Fibroblast of the aortic adventitia (primary cell): ENCODE results near the gene EXOSC2. TPM values are rescaled to one million over a fixed set of nuclear protein-coding genes. Genes with fewer than 3 reads are reported as not detected.
"Not testable (repeated sequence)": the region's sequence is repeated elsewhere in the genome, so short reads cannot be mapped to it uniquely, and the experiment has no call there.

ENCODE experiments used
- DNase-seq: peaks from one replicate; pipeline ENCODE4 v3.0.0-alpha.2; 2010; ENCODE audit warnings: low read depth
- H3K4me3 ChIP-seq: 2 replicates; pipeline ENCODE4 v1.5.1; 2011; ENCODE audit warnings: low read depth, mild to moderate bottlenecking, control low read depth, low read length, moderate library complexity
- total RNA-seq: library from RNA; depleted of rRNA; stranded (reverse); fragments of >200 nt; gene quantifications from 2 replicates; pipeline ENCODE4 v1.2.3, GENCODE V29; 2012; ENCODE audit warnings: low replicate concordance
- TF ChIP-seq, protein P1 (sequence below): IDR thresholded peaks from 2 replicates; pipeline ENCODE4 v1.5.1; 2011; ENCODE audit warnings: mild to moderate bottlenecking, low read length, control low read depth, inconsistent platforms; ENCODE audit not compliant: insufficient read depth

The EXOSC2 gene
- total RNA-seq, 1 donor, result 31.5 TPM

DNA sequence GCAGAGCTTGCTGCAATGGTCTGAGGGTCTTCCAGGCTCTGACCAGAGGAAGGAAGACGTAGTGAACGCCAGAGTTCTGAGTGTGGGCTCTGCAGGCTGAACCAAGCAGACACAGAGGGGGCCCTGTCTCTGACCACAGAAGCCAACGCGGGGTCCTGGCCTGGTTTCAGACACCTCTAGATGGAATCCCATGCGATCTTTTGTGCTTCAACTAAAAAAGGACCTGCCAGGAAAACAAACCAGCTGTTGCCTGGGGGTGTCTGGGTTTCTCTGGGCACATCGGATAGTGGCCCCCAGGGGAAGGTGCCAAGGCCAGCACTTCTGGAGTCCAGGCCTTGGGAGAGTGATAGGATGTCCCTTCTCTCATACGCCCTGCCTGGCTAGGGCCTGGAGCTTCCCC is 16.3 kb upstream of the EXOSC2 start:
- no peak for DNase-seq
- no peak overlapping the region for H3K4me3 ChIP-seq
- TF ChIP-seq, protein P1, sequence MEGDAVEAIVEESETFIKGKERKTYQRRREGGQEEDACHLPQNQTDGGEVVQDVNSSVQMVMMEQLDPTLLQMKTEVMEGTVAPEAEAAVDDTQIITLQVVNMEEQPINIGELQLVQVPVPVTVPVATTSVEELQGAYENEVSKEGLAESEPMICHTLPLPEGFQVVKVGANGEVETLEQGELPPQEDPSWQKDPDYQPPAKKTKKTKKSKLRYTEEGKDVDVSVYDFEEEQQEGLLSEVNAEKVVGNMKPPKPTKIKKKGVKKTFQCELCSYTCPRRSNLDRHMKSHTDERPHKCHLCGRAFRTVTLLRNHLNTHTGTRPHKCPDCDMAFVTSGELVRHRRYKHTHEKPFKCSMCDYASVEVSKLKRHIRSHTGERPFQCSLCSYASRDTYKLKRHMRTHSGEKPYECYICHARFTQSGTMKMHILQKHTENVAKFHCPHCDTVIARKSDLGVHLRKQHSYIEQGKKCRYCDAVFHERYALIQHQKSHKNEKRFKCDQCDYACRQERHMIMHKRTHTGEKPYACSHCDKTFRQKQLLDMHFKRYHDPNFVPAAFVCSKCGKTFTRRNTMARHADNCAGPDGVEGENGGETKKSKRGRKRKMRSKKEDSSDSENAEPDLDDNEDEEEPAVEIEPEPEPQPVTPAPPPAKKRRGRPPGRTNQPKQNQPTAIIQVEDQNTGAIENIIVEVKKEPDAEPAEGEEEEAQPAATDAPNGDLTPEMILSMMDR, result no peak

DNA sequence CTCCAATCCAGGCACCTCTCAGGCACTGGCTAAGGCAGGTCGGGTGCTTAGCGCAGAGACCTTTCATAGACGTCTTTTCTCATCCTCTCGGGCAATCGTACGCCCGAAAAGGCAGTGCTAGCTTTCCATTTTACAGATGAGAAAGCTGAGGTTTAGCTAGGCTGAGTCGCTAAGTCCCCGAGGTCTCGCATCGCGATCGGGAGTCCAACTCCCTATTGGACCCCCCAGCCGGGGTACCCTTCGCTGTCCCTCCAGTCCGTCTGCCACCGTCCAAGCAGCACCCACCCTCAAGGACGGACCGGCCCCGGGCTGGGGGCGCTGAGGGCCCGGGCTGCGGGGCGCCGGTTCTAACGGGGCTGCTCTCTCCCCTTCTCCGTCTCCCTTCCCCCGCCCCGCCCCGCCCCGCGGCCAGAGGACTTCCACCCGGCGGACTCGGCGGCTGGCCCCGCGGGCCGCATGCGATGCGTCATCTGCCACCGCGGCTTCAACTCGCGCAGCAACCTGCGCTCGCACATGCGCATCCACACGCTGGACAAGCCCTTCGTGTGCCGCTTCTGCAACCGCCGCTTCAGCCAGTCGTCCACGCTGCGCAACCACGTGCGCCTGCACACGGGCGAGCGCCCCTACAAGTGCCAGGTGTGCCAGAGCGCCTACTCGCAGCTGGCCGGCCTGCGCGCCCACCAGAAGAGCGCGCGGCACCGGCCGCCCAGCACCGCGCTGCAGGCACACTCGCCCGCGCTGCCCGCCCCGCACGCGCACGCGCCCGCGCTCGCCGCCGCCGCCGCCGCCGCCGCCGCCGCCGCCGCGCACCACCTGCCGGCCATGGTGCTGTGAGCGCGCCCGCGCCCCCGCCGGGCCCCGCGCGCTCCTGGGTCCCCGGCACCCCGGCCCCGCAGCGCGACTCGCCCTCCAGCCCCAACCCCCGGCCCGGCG is 12.5 kb upstream of the EXOSC2 start:
- DNase-seq, result peak; percentile 71
- TF ChIP-seq, protein P1, result no peak
- peak overlapping the region; percentile 64 for H3K4me3 ChIP-seq

DNA sequence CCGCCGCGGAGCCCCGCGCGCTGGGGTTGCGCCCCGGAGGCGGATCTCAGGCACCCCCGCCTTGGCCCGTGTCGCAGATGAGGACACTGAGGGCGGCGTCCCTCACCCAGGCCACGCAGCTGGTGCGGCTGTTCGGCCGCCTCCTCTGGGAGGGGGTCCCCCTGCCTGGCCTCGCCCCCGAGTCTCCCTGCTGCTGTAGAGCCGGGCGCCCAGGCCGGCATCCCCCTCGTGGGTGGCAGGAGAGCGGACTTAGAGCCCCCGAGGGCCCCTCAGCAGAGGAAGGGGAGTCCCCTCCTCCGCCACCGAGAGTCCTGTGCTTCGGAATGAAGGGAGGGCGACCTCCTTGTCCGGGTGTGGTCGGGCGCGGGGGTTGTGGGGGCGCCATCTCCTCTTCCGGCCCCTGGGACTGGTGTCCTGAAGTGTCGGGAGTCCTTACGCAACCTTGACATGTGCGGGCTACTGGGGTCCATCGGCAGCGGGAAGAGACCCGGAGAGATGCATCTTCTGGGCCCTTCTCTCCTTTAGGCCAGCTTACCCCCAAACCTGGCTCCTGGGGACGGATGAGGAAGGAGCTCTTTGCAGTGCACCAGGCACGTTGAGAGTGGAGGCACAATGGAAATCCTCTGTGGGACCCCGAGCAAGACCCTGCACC is 11.7 kb upstream of the EXOSC2 start:
- H3K4me3 ChIP-seq, result peak overlapping the region; percentile 54
- TF ChIP-seq, protein P1, result no peak
- no peak for DNase-seq

DNA sequence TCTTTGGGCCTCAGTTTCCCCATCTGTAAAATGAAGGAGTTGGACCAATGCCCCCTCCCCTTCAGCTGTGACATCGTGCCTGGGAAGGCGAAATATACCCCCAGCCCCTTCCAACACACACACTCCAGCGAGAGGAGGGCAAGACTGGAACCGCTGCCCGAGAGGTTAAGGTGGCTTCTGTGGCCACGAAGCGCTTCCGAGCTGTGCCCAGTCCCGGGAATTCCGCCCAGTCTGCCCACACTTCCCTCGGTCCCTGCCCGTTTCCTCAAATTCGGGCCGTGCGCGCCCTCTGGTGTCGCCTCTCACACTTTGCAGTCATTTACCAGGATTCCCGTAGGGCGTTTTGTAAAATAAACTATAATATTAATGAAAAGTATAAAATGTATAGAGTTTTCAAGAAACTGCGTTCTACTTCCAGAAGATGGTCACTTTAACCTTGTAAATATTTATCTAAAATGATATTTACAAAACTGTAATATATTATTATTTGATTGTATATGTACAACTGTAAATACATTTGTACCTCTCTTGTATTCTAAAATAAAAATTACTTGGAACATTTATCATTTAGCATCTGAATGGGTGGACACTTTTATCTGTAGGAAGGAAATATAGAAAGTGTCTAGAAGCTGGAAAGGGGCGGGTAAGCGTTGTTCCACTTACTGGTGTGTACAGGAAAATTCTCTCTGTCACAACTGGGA is 11.0 kb upstream of the EXOSC2 start:
- peak overlapping the region; percentile 29 for H3K4me3 ChIP-seq
- TF ChIP-seq, protein P1, result peak; percentile 78
- DNase-seq, result peak; percentile 74

DNA sequence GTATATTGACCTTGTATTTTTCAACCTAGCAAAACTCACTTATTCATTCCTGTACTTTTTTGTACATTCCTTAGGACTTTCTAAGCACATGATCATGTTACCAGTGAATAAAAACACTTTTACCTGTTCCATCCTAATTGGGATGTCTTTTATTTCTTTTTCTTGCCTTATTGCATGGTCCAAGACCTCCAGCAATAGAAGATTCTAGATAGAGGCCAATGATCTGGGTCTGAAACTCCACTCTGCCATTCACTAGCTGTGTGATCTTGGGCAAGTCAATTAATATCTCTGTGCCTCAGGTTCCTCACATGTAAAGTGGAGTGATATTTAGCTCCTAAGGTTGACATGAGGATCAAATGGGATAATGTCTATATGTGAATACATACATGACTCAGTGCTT is 8.5 kb upstream of the EXOSC2 start:
- no peak for DNase-seq
- TF ChIP-seq, protein P1, result no peak
- H3K4me3 ChIP-seq, result no peak overlapping the region

DNA sequence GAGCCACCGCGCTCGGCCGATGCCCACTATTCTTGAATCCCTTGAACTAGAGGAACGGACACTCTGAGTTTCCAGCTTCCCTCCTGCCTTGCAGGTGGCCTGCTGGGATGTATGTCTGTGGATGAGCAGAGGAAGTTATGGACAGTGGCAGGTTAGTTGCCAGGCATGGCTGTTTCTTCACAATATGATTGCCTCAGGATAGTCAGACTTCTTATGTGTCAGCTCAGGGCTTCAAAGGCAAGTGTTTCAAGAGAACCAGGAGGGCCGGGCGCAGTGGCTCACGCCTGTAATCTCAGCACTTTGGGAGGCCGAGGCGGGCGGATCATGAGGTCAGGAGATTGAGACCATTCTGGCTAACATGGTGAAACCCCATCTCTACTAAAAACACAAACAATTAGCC is 7.6 kb upstream of the EXOSC2 start:
- DNase-seq, H3K4me3 ChIP-seq: not testable (repeated sequence)

DNA sequence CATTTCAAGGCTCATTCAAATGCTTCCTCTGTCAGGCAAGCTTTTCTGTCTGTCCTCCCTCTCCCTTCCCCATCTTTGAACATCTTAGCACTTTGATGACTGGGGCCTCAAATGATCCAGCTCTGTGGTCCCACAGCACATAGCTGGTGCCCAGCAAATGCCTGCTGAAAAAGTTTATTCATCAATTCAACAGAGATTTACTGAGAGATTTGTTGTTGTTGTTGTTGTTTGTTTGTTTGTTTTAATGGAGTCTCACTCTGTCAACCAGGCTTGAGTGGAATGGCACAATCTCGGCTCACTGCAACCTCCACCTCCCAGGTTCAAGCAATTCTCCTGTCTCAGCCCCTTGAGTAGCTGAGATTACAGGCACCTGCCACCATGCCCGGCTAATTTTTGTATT is 6.0 kb upstream of the EXOSC2 start:
- H3K4me3 ChIP-seq, result no peak overlapping the region
- no peak for DNase-seq
- TF ChIP-seq, protein P1, result no peak
